GM12875 (cell line): Measurements from ENCODE around the gene SYTL2.
A peak's percentile ranks its signal among the peaks of the same experiment; 100 is the strongest.

Source experiments
- H3K4me3 ChIP-seq: one replicate; pipeline ENCODE4 v1.5.1; 2011; ENCODE audit warnings: low read depth, low read length, control low read depth
- CTCF ChIP-seq: IDR thresholded peaks from 2 replicates; pipeline ENCODE4 v1.5.1; 2011; ENCODE audit warnings: low read depth, mild to moderate bottlenecking, control low read depth, inconsistent platforms, low read length, moderate library complexity, borderline replicate concordance; ENCODE audit not compliant: insufficient read depth

The SYTL2 gene

GRCh38 chr11:85685820-85686459 lies 125.0 kb downstream of the SYTL2 start, which contains the start of gene CCDC89:
CCDC89 (minus strand) TSS chr11:85686195; CDS start chr11:85686130, 65 bp downstream.
- no peak within 1 kb of the TSS for H3K4me3 ChIP-seq
- TF ChIP-seq CTCF = no peak

- TF ChIP-seq CTCF = no peak
- H3K4me3 ChIP-seq = no peak overlapping the region
These were observed 125.7 kb downstream of the SYTL2 start for GRCh38 chr11:85685125-85685819.

- TF ChIP-seq CTCF = no peak
- peak overlapping the region; percentile 47 for H3K4me3 ChIP-seq
These were observed 128.3 kb downstream of the SYTL2 start for GRCh38 chr11:85682330-85683305.

GRCh38 chr11:85680897-85681296 lies 130.0 kb downstream of the SYTL2 start:
- no peak overlapping the region for H3K4me3 ChIP-seq
- TF ChIP-seq CTCF = no peak

GRCh38 chr11:85679576-85679975 lies 131.4 kb downstream of the SYTL2 start:
- no peak for TF ChIP-seq CTCF
- H3K4me3 ChIP-seq = no peak overlapping the region

- no peak for TF ChIP-seq CTCF
- H3K4me3 ChIP-seq = no peak overlapping the region
These were observed 137.5 kb downstream of the SYTL2 start for GRCh38 chr11:85673393-85673792.
